Inflammatory macrophage treated with lipopolysaccharide for 1 hour (primary cell): ENCODE data around the gene TNFAIP8.

ENCODE experiments used
- DNase-seq, 2 donors: peaks; one replicate each; pipeline ENCODE4 v3.0.0-alpha.2; 2020 to 2022

The TNFAIP8 gene

GRCh38 chr5:119355685-119356611 is at the start of gene TNFAIP8:
TSS of gene TNFAIP8 (plus strand) at chr5:119356019. CDS start at chr5:119356091, 72 bp downstream.
- peak; percentile 91 to 96 for DNase-seq

GRCh38 chr5:119307170-119307569 is 48.6 kb upstream of the TNFAIP8 start:
- no peak for DNase-seq

GRCh38 chr5:119309326-119309725 is 46.5 kb upstream of the TNFAIP8 start:
- DNase-seq, result no peak

- no peak for DNase-seq
Observed at GRCh38 chr5:119311688-119312087, 44.1 kb upstream of the TNFAIP8 start.

- DNase-seq, result peak in 1 of 2 donors; percentile 38
Observed at GRCh38 chr5:119312403-119312802, 43.4 kb upstream of the TNFAIP8 start.

- no peak for DNase-seq
Observed at GRCh38 chr5:119313197-119313596, 42.6 kb upstream of the TNFAIP8 start.

GRCh38 chr5:119313658-119314605 is 41.9 kb upstream of the TNFAIP8 start:
- no peak for DNase-seq

GRCh38 chr5:119315516-119315949 is 40.3 kb upstream of the TNFAIP8 start:
- peak; percentile 58 to 77 for DNase-seq

GRCh38 chr5:119316086-119316485 is 39.7 kb upstream of the TNFAIP8 start:
- no peak for DNase-seq

GRCh38 chr5:119316906-119317305 is 38.9 kb upstream of the TNFAIP8 start:
- peak in 1 of 2 donors; percentile 36 for DNase-seq

- DNase-seq, result peak; percentile 59 to 91
Observed at GRCh38 chr5:119318256-119318894, 37.4 kb upstream of the TNFAIP8 start.

- DNase-seq, result no peak
Observed at GRCh38 chr5:119319401-119319800, 36.4 kb upstream of the TNFAIP8 start.

GRCh38 chr5:119319890-119320289 is 35.9 kb upstream of the TNFAIP8 start:
- DNase-seq, result no peak

- DNase-seq, result no peak
Observed at GRCh38 chr5:119321569-119322311, 34.1 kb upstream of the TNFAIP8 start.

- no peak for DNase-seq
Observed at GRCh38 chr5:119322312-119322947, 33.4 kb upstream of the TNFAIP8 start.

GRCh38 chr5:119322948-119323537 is 32.8 kb upstream of the TNFAIP8 start:
- DNase-seq, result no peak

- DNase-seq, result no peak
Observed at GRCh38 chr5:119323601-119324000, 32.2 kb upstream of the TNFAIP8 start.

- no peak for DNase-seq
Observed at GRCh38 chr5:119324842-119325241, 31.0 kb upstream of the TNFAIP8 start.

GRCh38 chr5:119327018-119327417 is 28.8 kb upstream of the TNFAIP8 start:
- DNase-seq, result peak; percentile 56 to 70

- no peak for DNase-seq
Observed at GRCh38 chr5:119328753-119329602, 26.8 kb upstream of the TNFAIP8 start.
